Breast epithelium (tissue), 3 donors: ENCODE data around the gene SLC44A1.

Experiments
- POLR2A ChIP-seq: fragments of 450-650 bp; IDR thresholded peaks from one replicate; pipeline ENCODE4 v1.6.1; 2016; ENCODE audit warnings: antibody characterized with exemption, mild to moderate bottlenecking, moderate library complexity
- TF ChIP-seq, protein P1 (sequence below), 3 donors: fragments of 450-650 bp; IDR thresholded peaks; one replicate each; pipeline ENCODE4 v1.5.1; 2016 to 2017; ENCODE audit warnings: antibody characterized with exemption in 3 of 3, mild to moderate bottlenecking in 3 of 3, moderate library complexity in 3 of 3

DNA sequence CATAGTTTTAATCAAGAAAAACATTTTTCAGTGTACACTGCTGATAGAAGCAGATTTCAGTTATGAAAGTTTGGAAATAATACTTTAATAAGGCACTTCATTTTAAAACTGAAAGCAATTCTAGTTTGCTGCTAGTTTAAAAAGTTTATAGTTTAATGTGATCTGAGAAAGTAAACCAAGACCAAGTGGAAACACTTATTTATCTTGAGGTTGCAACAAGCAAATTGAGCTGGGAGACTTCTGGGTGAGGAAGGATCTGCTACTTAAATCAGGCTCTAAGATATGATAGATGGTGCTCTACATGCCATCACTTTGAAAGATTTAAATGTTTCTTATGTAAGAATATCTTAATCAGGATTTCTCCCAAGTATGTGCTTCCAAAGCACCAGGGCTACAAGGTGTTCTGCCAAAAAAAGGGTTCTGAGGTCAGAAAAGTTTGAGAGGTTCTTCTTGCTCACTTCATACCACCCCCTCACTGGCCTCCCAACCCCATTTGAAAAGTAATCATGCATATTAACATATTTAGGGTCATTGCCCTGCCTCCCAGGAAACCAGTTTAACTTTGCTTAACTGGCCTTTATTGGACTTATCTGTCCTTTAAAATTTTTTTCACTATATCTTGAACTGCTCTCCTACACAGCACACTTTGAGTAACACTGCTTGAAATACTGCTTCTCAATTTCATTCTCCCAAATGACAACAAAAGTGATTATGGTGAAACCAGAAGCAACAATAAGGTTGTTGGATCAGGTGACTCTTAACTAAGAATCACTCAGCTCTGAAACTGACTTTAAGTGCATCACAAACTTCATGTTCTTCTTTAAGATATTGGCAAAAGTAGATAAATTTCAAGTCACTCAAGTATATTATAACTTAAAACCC, 15.5 kb downstream of the SLC44A1 start:
- TF ChIP-seq, protein P1, sequence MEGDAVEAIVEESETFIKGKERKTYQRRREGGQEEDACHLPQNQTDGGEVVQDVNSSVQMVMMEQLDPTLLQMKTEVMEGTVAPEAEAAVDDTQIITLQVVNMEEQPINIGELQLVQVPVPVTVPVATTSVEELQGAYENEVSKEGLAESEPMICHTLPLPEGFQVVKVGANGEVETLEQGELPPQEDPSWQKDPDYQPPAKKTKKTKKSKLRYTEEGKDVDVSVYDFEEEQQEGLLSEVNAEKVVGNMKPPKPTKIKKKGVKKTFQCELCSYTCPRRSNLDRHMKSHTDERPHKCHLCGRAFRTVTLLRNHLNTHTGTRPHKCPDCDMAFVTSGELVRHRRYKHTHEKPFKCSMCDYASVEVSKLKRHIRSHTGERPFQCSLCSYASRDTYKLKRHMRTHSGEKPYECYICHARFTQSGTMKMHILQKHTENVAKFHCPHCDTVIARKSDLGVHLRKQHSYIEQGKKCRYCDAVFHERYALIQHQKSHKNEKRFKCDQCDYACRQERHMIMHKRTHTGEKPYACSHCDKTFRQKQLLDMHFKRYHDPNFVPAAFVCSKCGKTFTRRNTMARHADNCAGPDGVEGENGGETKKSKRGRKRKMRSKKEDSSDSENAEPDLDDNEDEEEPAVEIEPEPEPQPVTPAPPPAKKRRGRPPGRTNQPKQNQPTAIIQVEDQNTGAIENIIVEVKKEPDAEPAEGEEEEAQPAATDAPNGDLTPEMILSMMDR (IDR thresholded peaks at IDR 0.05): no peak
- no peak for TF ChIP-seq POLR2A
